Breast epithelium (tissue), 4 donors: Measurements from ENCODE around the gene SLC7A9. TPM values are rescaled to one million over a fixed set of nuclear protein-coding genes. Genes with fewer than 3 reads are reported as not detected.
"Not testable (repeated sequence)": the region's sequence is repeated elsewhere in the genome, so short reads cannot be mapped to it uniquely, and the experiment has no call there.

ENCODE experiments used
- DNase-seq, 2 donors: peaks; one replicate each; pipeline ENCODE4 v3.0.0-alpha.2; 2019; ENCODE audit warnings: low spot score in 2 of 2
- H3K27ac ChIP-seq, 2 donors: fragments of 200-600 bp; sonication (generic) in 1 of 2; one replicate each; pipeline ENCODE4 v1.5.1; 2016 to 2019; ENCODE audit warnings: mild to moderate bottlenecking in 1 of 2
- H3K27me3 ChIP-seq, 2 donors: fragments of 200-600 bp; sonication (generic) in 1 of 2; one replicate each; pipeline versions ENCODE4 v1.5.1 to v1.6.0; 2017 to 2019; ENCODE audit warnings: control low read depth in 1 of 2, mild to moderate bottlenecking in 1 of 2
- H3K36me3 ChIP-seq: fragments of 200-600 bp; one replicate; pipeline ENCODE4 v1.5.1; 2019
- H3K4me1 ChIP-seq, 2 donors: fragments of 200-600 bp; sonication (generic); one replicate each; pipeline ENCODE4 v1.5.1; 2016 to 2019; ENCODE audit warnings: control low read depth in 1 of 2
- H3K4me3 ChIP-seq, 3 donors: fragments of 200-600 bp; sonication (generic); 1 replicate in 2 of 3; 2 replicates in 1 of 3; pipeline ENCODE4 v1.5.1; 2016 to 2019; ENCODE audit warnings: mild to moderate bottlenecking in 3 of 3, moderate library complexity in 2 of 3
- H3K9me3 ChIP-seq, 2 donors: fragments of 200-600 bp; sonication (generic) in 1 of 2; one replicate each; pipeline ENCODE4 v1.5.1; 2016 to 2019; ENCODE audit warnings: control low read depth in 1 of 2
- POLR2A ChIP-seq: fragments of 450-650 bp; IDR thresholded peaks from one replicate; pipeline ENCODE4 v1.6.1; 2016; ENCODE audit warnings: antibody characterized with exemption, mild to moderate bottlenecking, moderate library complexity
- POLR2AphosphoS5 ChIP-seq, 3 donors: sonication (generic); formaldehyde crosslinking; IDR thresholded peaks; one replicate each; pipeline ENCODE4 v1.6.1; 2017; ENCODE audit warnings: antibody characterized with exemption in 3 of 3
- intact Hi-C: fragments of 100-400 bp; cut with DNase I; formaldehyde crosslinking; loops from one replicate; pipeline ENCODE4 v1.15.1; 2023; ENCODE audit warnings: low total_unique reads
- total RNA-seq, 3 donors: library from RNA; depleted of rRNA; stranded (reverse); fragments of >200 nt; gene quantifications; one replicate each; pipeline ENCODE4 v1.1.0, GENCODE V29; 2016
- TF ChIP-seq, protein P1 (sequence below), 3 donors: fragments of 450-650 bp; IDR thresholded peaks; one replicate each; pipeline ENCODE4 v1.5.1; 2016 to 2017; ENCODE audit warnings: antibody characterized with exemption in 3 of 3, mild to moderate bottlenecking in 3 of 3, moderate library complexity in 3 of 3

SLC7A9 gene
- total RNA-seq, 3 donors from 2014 or later: 0.29 to 0.48 (median 0.33) TPM

DNA sequence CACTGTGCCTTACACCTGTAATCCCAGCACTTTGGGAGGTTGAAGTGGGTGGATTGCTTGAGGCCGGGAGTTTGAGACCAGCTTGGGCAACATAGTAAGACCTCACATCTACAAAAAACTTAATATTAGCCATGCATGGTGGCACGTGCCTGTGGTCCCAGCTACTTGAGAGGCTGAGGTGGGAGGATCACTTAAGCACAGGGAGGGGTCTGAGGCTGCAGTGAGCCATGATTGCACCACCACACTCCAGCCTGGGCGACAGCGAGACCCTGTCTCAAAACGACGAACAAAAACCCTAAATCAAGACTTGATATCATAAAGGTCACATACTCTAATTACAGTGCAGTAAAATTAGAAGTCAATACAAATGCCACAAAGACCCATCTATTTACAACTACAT is 17.4 kb downstream of the SLC7A9 start:
- no peak overlapping the region for H3K4me3 ChIP-seq
- H3K27me3 ChIP-seq: no peaks in the 10 kb centered on the region
- H3K9me3 ChIP-seq: no peaks in the 10 kb centered on the region
- no peaks in the 10 kb centered on the region for H3K4me1 ChIP-seq
- H3K36me3 ChIP-seq: no peaks in the 10 kb centered on the region
- DNase-seq: no peak
- no peak overlapping the region for H3K27ac ChIP-seq
- intact Hi-C loops: no loop called here
- TF ChIP-seq, protein P1, sequence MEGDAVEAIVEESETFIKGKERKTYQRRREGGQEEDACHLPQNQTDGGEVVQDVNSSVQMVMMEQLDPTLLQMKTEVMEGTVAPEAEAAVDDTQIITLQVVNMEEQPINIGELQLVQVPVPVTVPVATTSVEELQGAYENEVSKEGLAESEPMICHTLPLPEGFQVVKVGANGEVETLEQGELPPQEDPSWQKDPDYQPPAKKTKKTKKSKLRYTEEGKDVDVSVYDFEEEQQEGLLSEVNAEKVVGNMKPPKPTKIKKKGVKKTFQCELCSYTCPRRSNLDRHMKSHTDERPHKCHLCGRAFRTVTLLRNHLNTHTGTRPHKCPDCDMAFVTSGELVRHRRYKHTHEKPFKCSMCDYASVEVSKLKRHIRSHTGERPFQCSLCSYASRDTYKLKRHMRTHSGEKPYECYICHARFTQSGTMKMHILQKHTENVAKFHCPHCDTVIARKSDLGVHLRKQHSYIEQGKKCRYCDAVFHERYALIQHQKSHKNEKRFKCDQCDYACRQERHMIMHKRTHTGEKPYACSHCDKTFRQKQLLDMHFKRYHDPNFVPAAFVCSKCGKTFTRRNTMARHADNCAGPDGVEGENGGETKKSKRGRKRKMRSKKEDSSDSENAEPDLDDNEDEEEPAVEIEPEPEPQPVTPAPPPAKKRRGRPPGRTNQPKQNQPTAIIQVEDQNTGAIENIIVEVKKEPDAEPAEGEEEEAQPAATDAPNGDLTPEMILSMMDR (IDR thresholded peaks at IDR 0.05): no peak
- TF ChIP-seq POLR2AphosphoS5 (IDR thresholded peaks at IDR 0.05) (no peak), POLR2A (no peak)

DNA sequence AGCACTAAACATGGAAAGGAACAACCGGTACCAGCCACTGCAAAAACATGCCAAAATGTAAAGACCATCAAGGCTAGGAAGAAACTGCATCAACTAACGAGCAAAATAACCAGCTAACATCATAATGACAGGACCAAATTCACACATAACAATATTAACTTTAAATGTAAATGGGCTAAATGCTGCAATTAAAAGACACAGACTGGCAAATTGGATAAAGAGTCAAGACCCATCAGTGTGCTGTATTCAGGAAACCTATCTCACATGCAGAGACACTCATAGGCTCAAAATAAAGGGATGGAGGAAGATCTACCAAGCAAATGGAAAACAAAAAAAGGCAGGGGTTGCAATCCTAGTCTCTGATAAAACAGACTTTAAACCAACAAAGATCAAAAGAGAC is 21.5 kb downstream of the SLC7A9 start:
- H3K27me3 ChIP-seq, H3K27ac ChIP-seq, intact Hi-C loops, H3K4me1 ChIP-seq, H3K9me3 ChIP-seq, DNase-seq, H3K4me3 ChIP-seq, H3K36me3 ChIP-seq: not testable (repeated sequence)

DNA sequence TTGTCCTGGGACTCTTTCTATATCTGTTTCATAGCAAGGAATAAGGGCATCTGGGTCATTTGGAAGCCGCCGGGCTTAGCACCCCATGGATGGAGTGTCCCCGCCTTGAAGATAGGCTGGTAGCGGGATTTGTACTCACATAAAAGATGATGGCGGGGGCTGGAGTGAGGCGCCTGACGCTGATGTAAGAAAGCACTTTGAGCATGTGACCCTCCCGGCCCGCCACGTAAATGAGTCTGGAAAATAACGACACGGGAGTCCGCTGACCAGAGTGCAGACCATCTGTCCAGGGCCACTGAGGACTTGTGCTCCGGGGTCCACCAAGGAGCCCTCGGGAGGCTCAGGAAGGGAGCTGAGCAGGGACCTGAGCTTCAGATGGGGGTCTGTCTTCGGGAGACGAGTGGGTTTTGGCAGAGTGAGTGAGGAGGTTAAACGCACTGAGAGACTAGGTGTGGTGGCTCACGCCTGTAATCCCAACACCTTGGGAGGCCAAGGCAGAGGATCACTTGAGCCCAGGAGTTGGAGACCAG is 25.8 kb downstream of the SLC7A9 start:
- Histone ChIP-seq H3K27me3 (no peaks in the 10 kb centered on the region), H3K4me1 (no peaks in the 10 kb centered on the region), H3K9me3 (peaks cover 10 to 17% of the 10 kb centered on the region in 2 donors), H3K36me3 (no peaks in the 10 kb centered on the region), H3K27ac (no peak overlapping the region), H3K4me3 (no peak overlapping the region)
- TF ChIP-seq POLR2A (no peak), POLR2AphosphoS5 (IDR thresholded peaks at IDR 0.05) (no peak)
- TF ChIP-seq, protein P1 (IDR thresholded peaks at IDR 0.05): no peak
- intact Hi-C loops: no loop called here
- no peak for DNase-seq

DNA sequence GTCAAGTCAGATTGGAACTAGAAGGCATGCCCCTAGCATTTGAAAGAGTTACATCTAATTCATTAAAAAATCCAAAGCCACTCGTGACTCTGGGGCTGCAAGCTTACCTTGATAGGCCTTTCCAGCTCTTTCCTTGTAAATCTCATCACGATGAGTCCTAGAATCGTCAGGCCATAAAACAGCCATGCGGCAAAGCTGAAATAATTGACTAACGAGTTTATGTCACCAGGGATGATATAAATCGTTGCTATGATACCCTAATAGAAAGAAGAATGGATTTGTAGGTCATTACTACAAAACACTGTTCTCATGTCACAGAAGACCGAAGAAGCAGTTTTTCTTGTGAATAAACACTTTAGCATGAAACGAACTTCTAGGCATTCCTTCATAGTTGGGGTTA is 27.5 kb downstream of the SLC7A9 start:
- Histone ChIP-seq H3K4me1 (no peaks in the 10 kb centered on the region), H3K4me3 (no peak overlapping the region), H3K27me3 (no peaks in the 10 kb centered on the region), H3K27ac (no peak overlapping the region), H3K36me3 (no peaks in the 10 kb centered on the region), H3K9me3 (peaks cover 10 to 17% of the 10 kb centered on the region in 2 donors)
- no peak for TF ChIP-seq POLR2AphosphoS5 (IDR thresholded peaks at IDR 0.05)
- no peak for TF ChIP-seq POLR2A
- TF ChIP-seq, protein P1 (IDR thresholded peaks at IDR 0.05): no peak
- intact Hi-C loops: no loop called here
- no peak for DNase-seq

DNA sequence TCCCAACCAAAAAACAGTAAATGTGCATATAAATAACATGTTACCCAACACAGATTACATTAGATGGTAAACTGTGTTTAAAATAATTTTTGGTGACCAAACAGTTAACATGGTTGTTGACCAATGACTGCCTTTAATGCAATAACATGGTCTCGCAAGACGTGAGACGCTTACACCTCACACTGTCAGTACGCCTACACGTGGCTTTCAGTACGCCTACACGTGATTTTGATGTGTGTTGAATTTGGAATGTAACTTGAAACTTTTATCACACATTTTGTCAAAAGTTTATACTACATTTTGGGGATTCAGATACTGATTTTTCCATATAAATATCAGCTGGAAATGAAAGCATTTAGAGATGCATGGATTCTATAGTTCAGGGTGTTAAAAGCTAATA is 32.0 kb downstream of the SLC7A9 start:
- DNase-seq: no peak
- Histone ChIP-seq H3K27ac (no peak overlapping the region), H3K4me3 (no peak overlapping the region), H3K4me1 (no peaks in the 10 kb centered on the region), H3K36me3 (no peaks in the 10 kb centered on the region), H3K27me3 (no peaks in the 10 kb centered on the region), H3K9me3 (peaks cover 10 to 17% of the 10 kb centered on the region in 2 donors)
- TF ChIP-seq, protein P1 (IDR thresholded peaks at IDR 0.05): no peak
- no peak for TF ChIP-seq POLR2A
- TF ChIP-seq POLR2AphosphoS5 (IDR thresholded peaks at IDR 0.05): no peak
- intact Hi-C loops: no loop called here

DNA sequence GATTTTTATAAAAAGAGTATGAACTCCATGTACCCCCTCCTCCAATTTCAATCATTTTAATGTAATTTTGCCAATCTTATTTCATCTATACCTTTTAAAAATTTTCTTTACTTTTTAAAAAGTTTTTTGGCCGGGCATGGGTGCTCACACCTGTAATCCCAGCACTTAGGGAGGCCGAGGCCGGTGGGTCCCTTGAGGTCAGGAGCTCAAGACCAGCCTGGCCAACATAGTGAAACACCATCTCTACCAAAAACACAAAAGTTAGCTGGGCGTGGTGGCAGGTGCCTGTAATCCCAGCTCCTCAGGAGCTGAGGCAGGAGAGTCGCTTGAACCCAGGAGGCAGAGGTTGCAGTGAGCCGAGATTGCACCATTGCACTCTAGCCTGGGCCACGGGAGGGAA is 36.2 kb downstream of the SLC7A9 start:
- H3K27ac ChIP-seq, intact Hi-C loops, H3K9me3 ChIP-seq, H3K4me3 ChIP-seq, H3K4me1 ChIP-seq, DNase-seq, H3K36me3 ChIP-seq, H3K27me3 ChIP-seq: not testable (repeated sequence)

DNA sequence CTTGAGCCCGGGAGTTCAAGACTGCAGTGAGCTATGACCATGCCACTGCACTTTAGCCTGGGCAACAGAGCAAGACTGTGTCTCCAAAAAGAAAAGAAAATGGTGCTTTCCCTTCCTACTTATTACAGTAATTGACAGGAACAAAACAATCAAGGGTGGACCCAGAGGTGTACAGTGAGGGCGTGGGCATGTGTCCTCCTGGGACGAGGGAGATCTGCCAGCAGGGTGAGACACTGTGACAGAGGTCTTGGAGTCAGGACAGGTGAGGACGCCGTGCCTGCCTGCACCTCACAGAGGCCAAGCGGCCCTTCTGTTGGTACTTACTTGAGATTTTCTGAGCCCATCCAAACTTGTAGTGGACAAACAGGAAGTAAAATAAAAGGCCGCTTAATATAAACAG is 36.7 kb downstream of the SLC7A9 start:
- intact Hi-C loops, H3K27me3 ChIP-seq, H3K9me3 ChIP-seq: not testable (repeated sequence)

DNA sequence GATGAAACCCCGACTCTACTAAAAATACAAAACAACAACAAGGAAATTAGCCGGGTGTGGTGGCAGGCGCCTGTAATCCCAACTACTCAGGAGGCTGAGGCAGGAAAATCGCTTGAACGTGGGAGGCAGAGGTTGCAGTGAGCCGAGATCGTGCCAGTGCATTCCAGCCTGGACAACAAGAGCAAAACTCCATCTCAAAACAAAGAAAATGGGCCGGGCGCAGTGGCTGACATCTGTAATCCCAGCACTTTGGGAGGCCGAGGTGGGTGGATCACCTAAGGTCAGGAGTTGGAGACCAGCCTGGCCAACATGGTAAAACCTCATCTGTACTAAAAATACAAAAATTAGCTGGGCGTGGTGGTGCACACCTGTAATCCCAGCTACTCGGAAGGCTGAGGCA is 37.5 kb downstream of the SLC7A9 start:
- intact Hi-C loops, H3K4me3 ChIP-seq, DNase-seq, H3K36me3 ChIP-seq, H3K9me3 ChIP-seq, H3K4me1 ChIP-seq, H3K27me3 ChIP-seq, H3K27ac ChIP-seq: not testable (repeated sequence)

More for the DNA sequence above, 36.7 kb downstream of the SLC7A9 start:
- H3K4me3 ChIP-seq, DNase-seq, H3K4me1 ChIP-seq, H3K36me3 ChIP-seq, H3K27ac ChIP-seq: not testable (repeated sequence)
